ENCODE data around the gene LOX.

LOX gene

DNA sequence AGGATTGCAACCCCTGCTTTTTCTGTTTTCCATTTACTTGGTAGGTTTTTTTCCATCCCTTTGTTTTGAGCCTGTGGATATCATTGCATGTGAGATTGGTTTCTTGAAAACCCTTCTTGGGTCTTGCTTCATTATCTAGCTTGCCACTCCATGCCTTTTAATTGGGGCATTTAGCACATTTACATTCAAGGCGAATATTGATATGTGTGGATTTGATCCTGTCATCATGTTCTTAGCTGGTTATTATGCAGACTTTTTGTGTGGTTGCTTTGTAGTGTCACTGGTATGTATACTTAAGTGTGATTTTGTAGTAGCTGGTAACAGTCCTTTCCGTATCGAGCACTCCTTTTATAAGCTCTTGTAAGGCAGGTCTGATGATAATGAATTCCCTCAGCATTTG, 26.5 kb downstream of the LOX start:
- Histone ChIP-seq H3K4me3 (no peak overlapping the region), H3K27ac (no peak overlapping the region)
- TF ChIP-seq, protein P1, sequence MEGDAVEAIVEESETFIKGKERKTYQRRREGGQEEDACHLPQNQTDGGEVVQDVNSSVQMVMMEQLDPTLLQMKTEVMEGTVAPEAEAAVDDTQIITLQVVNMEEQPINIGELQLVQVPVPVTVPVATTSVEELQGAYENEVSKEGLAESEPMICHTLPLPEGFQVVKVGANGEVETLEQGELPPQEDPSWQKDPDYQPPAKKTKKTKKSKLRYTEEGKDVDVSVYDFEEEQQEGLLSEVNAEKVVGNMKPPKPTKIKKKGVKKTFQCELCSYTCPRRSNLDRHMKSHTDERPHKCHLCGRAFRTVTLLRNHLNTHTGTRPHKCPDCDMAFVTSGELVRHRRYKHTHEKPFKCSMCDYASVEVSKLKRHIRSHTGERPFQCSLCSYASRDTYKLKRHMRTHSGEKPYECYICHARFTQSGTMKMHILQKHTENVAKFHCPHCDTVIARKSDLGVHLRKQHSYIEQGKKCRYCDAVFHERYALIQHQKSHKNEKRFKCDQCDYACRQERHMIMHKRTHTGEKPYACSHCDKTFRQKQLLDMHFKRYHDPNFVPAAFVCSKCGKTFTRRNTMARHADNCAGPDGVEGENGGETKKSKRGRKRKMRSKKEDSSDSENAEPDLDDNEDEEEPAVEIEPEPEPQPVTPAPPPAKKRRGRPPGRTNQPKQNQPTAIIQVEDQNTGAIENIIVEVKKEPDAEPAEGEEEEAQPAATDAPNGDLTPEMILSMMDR (IDR thresholded peaks at IDR 0.05), result no peak
- DNase-seq (ENCODE audit: low spot score), result no peak

DNA sequence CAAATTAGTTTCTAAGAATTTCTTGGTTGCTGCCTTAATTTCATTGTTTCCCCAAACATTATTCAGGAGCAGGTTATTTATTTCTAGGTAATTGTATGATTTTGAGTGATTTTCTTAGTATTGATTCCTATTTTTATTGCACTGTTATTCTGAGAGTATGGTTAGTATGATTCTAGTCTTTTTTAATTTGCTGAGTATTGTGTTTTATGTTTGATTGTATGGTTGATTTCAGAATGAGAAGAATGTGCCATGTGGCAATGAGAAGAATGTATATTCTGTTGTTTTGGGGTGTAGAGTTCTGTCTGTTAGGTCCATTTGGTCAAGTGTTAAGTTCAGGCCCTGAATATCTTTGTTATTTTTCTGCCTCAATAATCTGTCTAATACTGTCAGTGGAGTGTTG, 27.1 kb downstream of the LOX start:
- no peak for DNase-seq (ENCODE audit: low spot score)
- H3K27ac ChIP-seq, result no peak overlapping the region
- TF ChIP-seq, protein P1 (IDR thresholded peaks at IDR 0.05), result no peak
- no peak overlapping the region for H3K4me3 ChIP-seq

DNA sequence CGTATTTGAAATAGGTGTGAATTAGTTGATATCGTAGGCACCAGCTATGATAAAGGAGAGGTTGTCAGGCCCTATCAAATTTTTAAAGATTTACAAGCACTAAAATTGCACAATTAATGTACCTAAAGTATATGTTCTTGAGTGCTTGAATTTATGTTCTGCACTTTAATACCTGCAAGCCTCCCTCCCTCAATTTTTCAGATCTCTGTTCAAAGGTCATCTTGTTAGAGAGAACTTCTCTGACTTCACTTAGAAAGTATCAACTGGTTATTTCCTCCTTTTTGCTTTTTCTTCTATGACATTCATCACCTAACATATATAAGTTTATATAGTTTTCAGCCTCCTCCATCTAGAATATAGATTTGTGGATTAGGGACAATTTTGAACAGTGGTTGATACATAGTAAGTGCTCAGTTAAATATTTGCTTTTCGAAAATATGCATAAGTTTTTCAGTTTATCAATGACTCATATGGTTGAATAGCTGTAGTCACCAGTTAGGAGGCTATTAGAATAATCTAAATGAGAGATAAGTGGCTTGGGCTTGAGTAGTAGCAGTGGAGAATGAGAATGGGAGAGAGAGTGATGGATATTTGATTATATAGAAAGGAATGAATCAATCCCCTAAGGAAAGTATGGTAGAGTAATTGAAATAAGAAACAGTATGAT, 37.3 kb downstream of the LOX start:
- TF ChIP-seq, protein P1 (IDR thresholded peaks at IDR 0.05), result no peak
- no peak overlapping the region for H3K27ac ChIP-seq
- no peak for DNase-seq (ENCODE audit: low spot score)
- no peak overlapping the region for H3K4me3 ChIP-seq

DNA sequence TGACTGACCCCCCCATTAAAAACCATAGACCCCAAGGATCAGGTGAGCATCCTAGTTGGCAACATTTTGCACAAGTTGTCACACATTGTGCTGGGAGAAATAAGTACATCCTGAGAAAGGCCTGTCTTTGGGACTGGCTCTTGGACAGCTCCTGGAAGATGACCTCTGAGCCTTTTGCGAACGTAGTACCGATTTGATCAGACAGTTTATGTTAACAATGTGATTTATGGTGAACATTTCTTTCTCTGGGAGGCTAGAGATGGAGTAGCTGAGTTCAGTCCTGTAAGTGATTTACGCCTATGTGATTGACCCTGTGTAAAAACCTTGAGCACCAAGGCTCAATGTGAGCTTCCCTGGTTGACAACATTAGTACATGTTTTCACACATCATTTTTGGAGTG, 41.7 kb downstream of the LOX start:
- Histone ChIP-seq H3K27ac (no peak overlapping the region), H3K4me3 (no peak overlapping the region)
- no peak for DNase-seq (ENCODE audit: low spot score)
- TF ChIP-seq, protein P1 (IDR thresholded peaks at IDR 0.05), result no peak

DNA sequence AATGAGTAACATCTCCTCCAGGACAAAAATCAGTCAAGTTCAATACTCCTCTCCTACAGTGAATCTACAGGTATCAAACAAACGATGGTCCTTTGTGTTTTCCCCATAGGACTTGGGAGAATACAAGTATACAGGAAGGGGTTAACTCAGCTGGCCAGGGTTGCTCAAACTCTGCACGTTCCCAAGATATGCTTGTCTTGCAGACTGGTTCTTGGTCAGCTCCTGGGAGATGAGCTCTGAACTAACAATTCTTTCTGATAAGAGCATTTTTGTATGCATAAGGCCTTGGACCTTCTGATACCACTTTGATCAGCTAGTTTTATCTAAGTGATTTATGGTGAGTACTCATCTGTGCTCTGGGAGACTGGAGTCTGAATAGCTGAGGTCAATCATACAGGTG, 42.1 kb downstream of the LOX start:
- H3K4me3 ChIP-seq, result no peak overlapping the region
- H3K27ac ChIP-seq, result no peak overlapping the region
- no peak for DNase-seq (ENCODE audit: low spot score)
- TF ChIP-seq, protein P1 (IDR thresholded peaks at IDR 0.05), result no peak

DNA sequence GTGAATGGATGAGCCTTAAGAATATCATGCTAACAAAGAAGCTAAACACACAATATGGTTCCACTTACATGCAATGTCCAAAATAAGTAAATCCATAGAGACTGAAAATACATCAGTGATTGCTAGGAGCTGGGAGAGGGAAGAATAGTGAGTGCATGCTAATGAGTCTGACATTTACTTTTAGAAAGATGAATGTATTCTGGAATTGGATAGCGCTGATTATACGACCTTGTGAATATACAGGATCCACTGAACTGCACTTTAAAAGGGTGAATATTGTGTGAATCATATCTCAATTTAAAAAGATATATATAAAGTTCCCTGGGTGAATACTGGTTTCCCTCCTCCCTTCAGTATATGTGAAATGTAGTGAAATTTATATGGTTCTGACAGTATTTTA, 46.2 kb downstream of the LOX start:
- Histone ChIP-seq H3K27ac (no peak overlapping the region), H3K4me3 (no peak overlapping the region)
- DNase-seq (ENCODE audit: low spot score), result no peak
- TF ChIP-seq, protein P1 (IDR thresholded peaks at IDR 0.05), result no peak

DNA sequence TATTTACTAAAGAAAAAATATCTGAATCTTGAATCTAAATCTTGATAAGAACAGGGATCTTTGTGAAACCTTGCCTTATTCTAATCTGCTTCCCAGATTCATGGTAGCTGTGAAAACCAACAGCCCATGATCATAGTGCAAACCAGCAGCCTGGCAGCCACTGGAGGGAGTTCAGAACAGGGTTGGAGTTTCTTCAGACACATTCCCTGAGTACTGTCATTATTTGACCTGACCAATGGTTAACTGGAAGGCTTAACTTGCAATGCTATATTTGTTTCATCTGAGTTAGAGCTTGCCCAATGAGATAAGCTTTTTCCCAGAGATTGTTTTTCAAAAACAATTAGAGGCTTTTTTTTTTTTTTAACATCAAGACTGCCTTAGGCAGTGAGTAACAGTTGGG, 47.8 kb downstream of the LOX start:
- DNase-seq (ENCODE audit: low spot score), result no peak
- TF ChIP-seq, protein P1 (IDR thresholded peaks at IDR 0.05), result no peak
- no peak overlapping the region for H3K4me3 ChIP-seq
- H3K27ac ChIP-seq, result no peak overlapping the region

Measured in coronary artery (tissue), 2 donors.